Pons (tissue), 1 donor: ENCODE data around the gene BIRC5.
"Not testable (repeated sequence)": the region's sequence is repeated elsewhere in the genome, so short reads cannot be mapped to it uniquely, and the experiment has no call there.

Experiments
- DNase-seq: peaks from one replicate; pipeline ENCODE4 v3.0.0-alpha.2; 2016; ENCODE audit warnings: low spot score

BIRC5 gene

GRCh38 chr17:78214016-78214705 is at the start of gene BIRC5:
Gene BIRC5 (plus strand): TSS chr17:78214253. CDS start chr17:78214317, 64 bp downstream.
- peak; percentile 75 for DNase-seq

GRCh38 chr17:78164748-78165607 is 49.1 kb upstream of the BIRC5 start:
- no peak for DNase-seq

GRCh38 chr17:78166416-78166815 is 47.6 kb upstream of the BIRC5 start:
- no peak for DNase-seq

- no peak for DNase-seq
Observed at GRCh38 chr17:78168242-78168902, 45.7 kb upstream of the BIRC5 start, which contains the start of gene SYNGR2. Gene SYNGR2 (plus strand): TSS chr17:78168581. CDS start chr17:78168617, 36 bp downstream.

GRCh38 chr17:78168903-78169793 is 44.9 kb upstream of the BIRC5 start:
- DNase-seq: peak; percentile 72

- no peak for DNase-seq
Observed at GRCh38 chr17:78170692-78171590, 43.1 kb upstream of the BIRC5 start.

GRCh38 chr17:78171591-78172248 is 42.3 kb upstream of the BIRC5 start:
- DNase-seq: not testable (repeated sequence)

- no peak for DNase-seq
Observed at GRCh38 chr17:78172249-78173051, 41.6 kb upstream of the BIRC5 start.

- DNase-seq: no peak
Observed at GRCh38 chr17:78173097-78173715, 40.8 kb upstream of the BIRC5 start.

GRCh38 chr17:78174346-78174869 is 39.6 kb upstream of the BIRC5 start:
- peak; percentile 90 for DNase-seq

GRCh38 chr17:78174870-78175642 is 39.0 kb upstream of the BIRC5 start:
- no peak for DNase-seq

GRCh38 chr17:78175643-78175981 is 38.4 kb upstream of the BIRC5 start:
- DNase-seq: no peak

- DNase-seq: no peak
Observed at GRCh38 chr17:78176548-78177025, 37.5 kb upstream of the BIRC5 start.

- DNase-seq: no peak
Observed at GRCh38 chr17:78179372-78179771, 34.7 kb upstream of the BIRC5 start.

GRCh38 chr17:78180083-78180482 is 34.0 kb upstream of the BIRC5 start:
- no peak for DNase-seq

- DNase-seq: no peak
Observed at GRCh38 chr17:78180508-78180907, 33.5 kb upstream of the BIRC5 start.

- no peak for DNase-seq
Observed at GRCh38 chr17:78182504-78182903, 31.5 kb upstream of the BIRC5 start.

- no peak for DNase-seq
Observed at GRCh38 chr17:78183916-78184315, 30.1 kb upstream of the BIRC5 start.
